Breast epithelium (tissue), 4 donors: ENCODE measurements around the gene GPR152. TPM values are rescaled to one million over a fixed set of nuclear protein-coding genes. Genes with fewer than 3 reads are reported as not detected.

Experiments used
- DNase-seq, 2 donors: peaks; one replicate each; pipeline ENCODE4 v3.0.0-alpha.2; 2019; ENCODE audit warnings: low spot score in 2 of 2
- H3K27ac ChIP-seq, 2 donors: fragments of 200-600 bp; sonication (generic) in 1 of 2; one replicate each; pipeline ENCODE4 v1.5.1; 2016 to 2019; ENCODE audit warnings: mild to moderate bottlenecking in 1 of 2
- H3K27me3 ChIP-seq, 2 donors: fragments of 200-600 bp; sonication (generic) in 1 of 2; one replicate each; pipeline versions ENCODE4 v1.5.1 to v1.6.0; 2017 to 2019; ENCODE audit warnings: control low read depth in 1 of 2, mild to moderate bottlenecking in 1 of 2
- H3K36me3 ChIP-seq: fragments of 200-600 bp; one replicate; pipeline ENCODE4 v1.5.1; 2019
- H3K4me1 ChIP-seq, 2 donors: fragments of 200-600 bp; sonication (generic); one replicate each; pipeline ENCODE4 v1.5.1; 2016 to 2019; ENCODE audit warnings: control low read depth in 1 of 2
- H3K4me3 ChIP-seq, 3 donors: fragments of 200-600 bp; sonication (generic); 1 replicate in 2 of 3; 2 replicates in 1 of 3; pipeline ENCODE4 v1.5.1; 2016 to 2019; ENCODE audit warnings: mild to moderate bottlenecking in 3 of 3, moderate library complexity in 2 of 3
- H3K9me3 ChIP-seq, 2 donors: fragments of 200-600 bp; sonication (generic) in 1 of 2; one replicate each; pipeline ENCODE4 v1.5.1; 2016 to 2019; ENCODE audit warnings: control low read depth in 1 of 2
- CTCF ChIP-seq, 3 donors: fragments of 450-650 bp; IDR thresholded peaks; one replicate each; pipeline ENCODE4 v1.5.1; 2016 to 2017; ENCODE audit warnings: antibody characterized with exemption in 3 of 3, mild to moderate bottlenecking in 3 of 3, moderate library complexity in 3 of 3
- POLR2A ChIP-seq: fragments of 450-650 bp; IDR thresholded peaks from one replicate; pipeline ENCODE4 v1.6.1; 2016; ENCODE audit warnings: antibody characterized with exemption, mild to moderate bottlenecking, moderate library complexity
- POLR2AphosphoS5 ChIP-seq, 3 donors: sonication (generic); formaldehyde crosslinking; IDR thresholded peaks; one replicate each; pipeline ENCODE4 v1.6.1; 2017; ENCODE audit warnings: antibody characterized with exemption in 3 of 3
- intact Hi-C: fragments of 100-400 bp; cut with DNase I; formaldehyde crosslinking; loops from one replicate; pipeline ENCODE4 v1.15.1; 2023; ENCODE audit warnings: low total_unique reads
- total RNA-seq, 3 donors: library from RNA; depleted of rRNA; stranded (reverse); fragments of >200 nt; gene quantifications; one replicate each; pipeline ENCODE4 v1.1.0, GENCODE V29; 2016

GPR152 gene
- total RNA-seq, 3 donors from 2014 or later, result not detected

GRCh38 chr11:67491276-67492068 lies 38.9 kb upstream of the GPR152 start:
- Histone ChIP-seq H3K27me3 (no peaks in the 10 kb centered on the region), H3K27ac (peak overlapping the region; percentile 48 to 60), H3K4me1 (no peaks in the 10 kb centered on the region), H3K36me3 (no peaks in the 10 kb centered on the region), H3K9me3 (no peaks in the 10 kb centered on the region), H3K4me3 (no peak overlapping the region)
- intact Hi-C loops, result no loop called here
- no peak for DNase-seq
- no peak for TF ChIP-seq POLR2A
- TF ChIP-seq POLR2AphosphoS5 (IDR thresholded peaks at IDR 0.05), result no peak
- TF ChIP-seq CTCF (IDR thresholded peaks at IDR 0.05), result no peak

DNA sequence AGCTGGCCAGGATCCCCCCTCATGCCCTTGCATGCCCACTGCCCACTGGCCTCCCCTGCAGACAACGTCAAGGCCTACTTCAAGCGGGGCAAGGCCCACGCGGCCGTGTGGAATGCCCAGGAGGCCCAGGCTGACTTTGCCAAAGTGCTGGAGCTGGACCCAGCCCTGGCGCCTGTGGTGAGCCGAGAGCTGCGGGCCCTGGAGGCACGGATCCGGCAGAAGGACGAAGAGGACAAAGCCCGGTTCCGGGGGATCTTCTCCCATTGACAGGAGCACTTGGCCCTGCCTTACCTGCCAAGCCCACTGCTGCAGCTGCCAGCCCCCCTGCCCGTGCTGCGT lies 38.2 kb upstream of the GPR152 start:
- no peak for DNase-seq
- no peaks in the 10 kb centered on the region for H3K27me3 ChIP-seq
- H3K4me1 ChIP-seq, result no peaks in the 10 kb centered on the region
- H3K9me3 ChIP-seq, result no peaks in the 10 kb centered on the region
- no peak for TF ChIP-seq POLR2A
- TF ChIP-seq POLR2AphosphoS5 (IDR thresholded peaks at IDR 0.05), result no peak
- TF ChIP-seq CTCF (IDR thresholded peaks at IDR 0.05), result no peak
- H3K36me3 ChIP-seq, result no peaks in the 10 kb centered on the region
- no peak overlapping the region for H3K4me3 ChIP-seq
- intact Hi-C loops, result no loop called here
- peak overlapping the region in 1 of 2 donors; percentile 39 for H3K27ac ChIP-seq

DNA sequence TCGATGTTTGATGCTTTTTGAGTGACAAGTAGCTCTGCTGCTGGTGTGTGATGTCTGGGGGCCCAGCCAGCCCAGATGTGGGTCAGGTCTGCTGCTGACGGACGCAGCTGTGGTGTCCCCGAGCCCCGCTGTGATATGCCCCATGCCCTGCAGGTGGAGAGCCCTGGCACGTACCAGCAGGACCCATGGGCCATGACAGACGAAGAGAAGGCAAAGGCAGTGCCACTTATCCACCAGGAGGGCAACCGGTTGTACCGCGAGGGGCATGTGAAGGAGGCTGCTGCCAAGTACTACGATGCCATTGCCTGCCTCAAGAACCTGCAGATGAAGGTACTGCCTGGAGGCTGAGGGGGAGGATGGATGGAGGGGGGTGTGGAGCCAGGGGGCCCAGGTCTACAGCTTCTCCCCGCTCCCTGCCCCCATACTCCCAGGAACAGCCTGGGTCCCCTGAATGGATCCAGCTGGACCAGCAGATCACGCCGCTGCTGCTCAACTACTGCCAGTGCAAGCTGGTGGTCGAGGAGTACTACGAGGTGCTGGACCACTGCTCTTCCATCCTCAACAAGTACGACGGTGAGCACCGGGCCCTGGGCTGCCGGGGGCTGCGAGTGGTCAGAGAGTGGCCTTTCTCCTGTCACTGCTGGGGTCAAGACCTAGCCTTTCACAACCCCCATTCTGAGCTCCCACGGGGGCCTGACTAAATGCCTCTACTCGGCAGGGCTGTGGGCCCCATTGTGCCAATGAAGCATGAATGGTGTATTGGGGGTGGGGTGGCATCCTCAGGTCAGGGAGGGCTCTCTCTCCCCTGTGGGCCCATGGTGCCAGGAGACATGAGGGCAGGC lies 37.6 kb upstream of the GPR152 start:
- no peak overlapping the region for H3K4me3 ChIP-seq
- no peaks in the 10 kb centered on the region for H3K9me3 ChIP-seq
- H3K27ac ChIP-seq, result peak overlapping the region in 1 of 2 donors; percentile 39
- no peaks in the 10 kb centered on the region for H3K4me1 ChIP-seq
- H3K36me3 ChIP-seq, result no peaks in the 10 kb centered on the region
- no peak for TF ChIP-seq POLR2AphosphoS5 (IDR thresholded peaks at IDR 0.05)
- TF ChIP-seq POLR2A, result no peak
- no peak for TF ChIP-seq CTCF (IDR thresholded peaks at IDR 0.05)
- intact Hi-C loops, result no loop called here
- DNase-seq, result no peak
- no peaks in the 10 kb centered on the region for H3K27me3 ChIP-seq

GRCh38 chr11:67489203-67489884 lies 36.8 kb upstream of the GPR152 start:
- no peak overlapping the region for H3K4me3 ChIP-seq
- no peaks in the 10 kb centered on the region for H3K27me3 ChIP-seq
- intact Hi-C loops, result no loop called here
- no peaks in the 10 kb centered on the region for H3K4me1 ChIP-seq
- no peak for DNase-seq
- H3K9me3 ChIP-seq, result no peaks in the 10 kb centered on the region
- H3K36me3 ChIP-seq, result no peaks in the 10 kb centered on the region
- TF ChIP-seq POLR2A, result no peak
- TF ChIP-seq CTCF (IDR thresholded peaks at IDR 0.05), result no peak
- no peak for TF ChIP-seq POLR2AphosphoS5 (IDR thresholded peaks at IDR 0.05)
- H3K27ac ChIP-seq, result no peak overlapping the region
